ENCODE results near the gene ZNF418.

ZNF418 gene

DNA sequence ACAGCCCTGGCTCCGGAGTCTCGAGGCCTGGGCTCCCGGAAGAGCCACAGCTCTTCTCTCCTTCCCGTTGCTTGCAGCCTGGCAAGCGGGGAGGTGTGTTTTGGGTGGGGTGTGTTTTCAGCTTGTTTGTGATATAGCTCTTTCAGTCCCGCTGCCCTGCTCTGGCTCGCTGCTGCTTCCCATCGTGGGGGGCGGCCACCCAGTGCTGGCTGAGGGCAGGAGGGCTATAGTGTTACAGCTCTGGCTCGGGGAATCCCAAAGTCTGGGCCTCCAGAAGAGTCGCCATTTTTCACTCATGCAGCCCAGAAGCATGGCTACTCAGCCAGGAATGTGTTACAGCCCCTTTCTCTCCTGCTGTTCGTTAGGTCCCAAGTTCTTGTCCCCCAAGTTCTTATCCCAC, 14.5 kb upstream of the ZNF418 start:
- no peak for DNase-seq (ENCODE audit: extremely low read depth, low read depth)
- TF ChIP-seq, protein P1, sequence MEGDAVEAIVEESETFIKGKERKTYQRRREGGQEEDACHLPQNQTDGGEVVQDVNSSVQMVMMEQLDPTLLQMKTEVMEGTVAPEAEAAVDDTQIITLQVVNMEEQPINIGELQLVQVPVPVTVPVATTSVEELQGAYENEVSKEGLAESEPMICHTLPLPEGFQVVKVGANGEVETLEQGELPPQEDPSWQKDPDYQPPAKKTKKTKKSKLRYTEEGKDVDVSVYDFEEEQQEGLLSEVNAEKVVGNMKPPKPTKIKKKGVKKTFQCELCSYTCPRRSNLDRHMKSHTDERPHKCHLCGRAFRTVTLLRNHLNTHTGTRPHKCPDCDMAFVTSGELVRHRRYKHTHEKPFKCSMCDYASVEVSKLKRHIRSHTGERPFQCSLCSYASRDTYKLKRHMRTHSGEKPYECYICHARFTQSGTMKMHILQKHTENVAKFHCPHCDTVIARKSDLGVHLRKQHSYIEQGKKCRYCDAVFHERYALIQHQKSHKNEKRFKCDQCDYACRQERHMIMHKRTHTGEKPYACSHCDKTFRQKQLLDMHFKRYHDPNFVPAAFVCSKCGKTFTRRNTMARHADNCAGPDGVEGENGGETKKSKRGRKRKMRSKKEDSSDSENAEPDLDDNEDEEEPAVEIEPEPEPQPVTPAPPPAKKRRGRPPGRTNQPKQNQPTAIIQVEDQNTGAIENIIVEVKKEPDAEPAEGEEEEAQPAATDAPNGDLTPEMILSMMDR (IDR thresholded peaks at IDR 0.05; ENCODE audit: low read depth, low read length, missing control alignments): no peak
- no peak overlapping the region for H3K4me3 ChIP-seq (replicated peaks; ENCODE audit: low read depth, low read length)

DNA sequence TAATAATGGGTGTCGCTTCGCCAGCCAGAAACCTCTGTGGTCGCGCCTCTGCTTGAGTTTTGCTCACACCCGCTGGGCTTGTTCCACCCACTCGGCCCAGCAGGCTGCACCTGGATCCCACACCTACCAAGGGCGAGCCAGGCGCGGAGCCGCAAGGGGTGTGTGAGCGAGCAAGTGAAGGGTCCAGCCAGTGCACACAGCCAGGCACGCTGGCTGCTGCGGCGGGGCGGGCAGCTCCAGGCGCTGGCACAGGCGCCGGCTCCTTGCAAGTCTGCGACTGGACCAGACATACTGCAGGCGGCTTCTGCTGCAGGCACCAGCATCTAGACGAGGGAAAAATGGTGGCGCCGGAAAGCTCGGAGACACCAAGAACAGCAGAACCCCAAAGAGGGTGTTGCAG, 14.1 kb upstream of the ZNF418 start:
- no peak for DNase-seq (ENCODE audit: extremely low read depth, low read depth)
- H3K4me3 ChIP-seq (replicated peaks; ENCODE audit: low read depth, low read length): no peak overlapping the region

DNA sequence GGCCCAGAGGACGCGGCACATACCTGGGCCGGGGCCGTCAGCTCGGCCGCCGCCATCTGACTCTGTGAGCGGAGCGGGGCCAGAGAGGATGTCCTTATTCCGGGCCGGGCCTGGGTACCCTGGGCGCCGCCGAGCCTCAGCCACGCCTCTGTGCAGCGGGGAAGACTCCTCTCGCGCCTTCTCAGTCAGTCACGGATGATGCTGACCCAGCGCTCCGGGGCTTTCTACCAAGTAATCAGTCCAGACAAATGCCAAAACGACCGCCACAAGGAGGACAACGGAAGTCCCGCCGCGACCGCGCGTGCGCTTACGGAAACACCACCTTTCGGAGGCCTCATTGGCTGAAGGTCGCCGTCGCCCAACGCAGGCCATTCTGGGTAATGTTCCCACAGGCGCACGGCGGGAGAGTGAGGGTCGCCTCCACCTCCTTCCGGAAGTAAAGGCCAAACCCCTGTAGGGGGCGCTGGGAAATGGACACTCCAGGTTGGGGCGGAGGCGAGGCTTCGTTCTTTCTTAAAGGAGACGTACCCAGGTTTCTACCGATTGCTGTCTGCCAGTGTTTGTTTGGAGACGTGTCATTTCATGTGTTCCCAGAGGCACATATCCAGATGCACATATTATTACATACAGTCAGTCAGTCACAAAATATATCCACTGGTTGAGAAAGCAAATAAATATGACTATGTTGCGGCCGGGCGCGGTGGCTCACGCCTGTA, 12.4 kb upstream of the ZNF418 start, which contains the start of gene ZNF256:
TSS of gene ZNF256 (minus strand) at position 288 of the 716 bp plus-strand sequence. CDS start at position 56, 232 bp downstream.
- TF ChIP-seq, protein P1 (IDR thresholded peaks at IDR 0.05; ENCODE audit: low read depth, low read length, missing control alignments): peak; percentile 50
- peak within 1 kb of the TSS; percentile 87 for H3K4me3 ChIP-seq (replicated peaks; ENCODE audit: low read depth, low read length)
- peak; percentile 79 for DNase-seq (ENCODE audit: extremely low read depth, low read depth)

More for the DNA sequence above, 14.1 kb upstream of the ZNF418 start:
- TF ChIP-seq, protein P1 (IDR thresholded peaks at IDR 0.05; ENCODE audit: low read depth, low read length, missing control alignments): no peak

DNA sequence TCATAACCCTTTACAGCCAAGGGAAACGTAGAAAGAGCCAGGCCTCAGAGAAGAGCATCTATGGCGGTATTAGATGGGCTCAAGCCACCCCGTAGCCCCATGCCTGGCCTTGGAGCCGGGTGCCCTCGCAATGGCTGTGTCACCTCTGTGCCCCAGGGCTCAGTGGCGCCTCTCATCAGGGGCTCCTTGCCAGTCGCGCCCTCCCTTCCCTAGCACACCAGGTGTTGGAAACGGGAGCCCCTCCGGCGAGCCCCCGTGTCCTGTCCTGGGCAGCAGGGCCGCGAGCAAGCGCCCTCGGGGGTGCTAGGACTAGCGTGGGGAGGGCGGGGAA, 11.9 kb upstream of the ZNF418 start:
- DNase-seq (ENCODE audit: extremely low read depth, low read depth): no peak
- peak overlapping the region; percentile 87 for H3K4me3 ChIP-seq (replicated peaks; ENCODE audit: low read depth, low read length)
- TF ChIP-seq, protein P1 (IDR thresholded peaks at IDR 0.05; ENCODE audit: low read depth, low read length, missing control alignments): no peak

DNA sequence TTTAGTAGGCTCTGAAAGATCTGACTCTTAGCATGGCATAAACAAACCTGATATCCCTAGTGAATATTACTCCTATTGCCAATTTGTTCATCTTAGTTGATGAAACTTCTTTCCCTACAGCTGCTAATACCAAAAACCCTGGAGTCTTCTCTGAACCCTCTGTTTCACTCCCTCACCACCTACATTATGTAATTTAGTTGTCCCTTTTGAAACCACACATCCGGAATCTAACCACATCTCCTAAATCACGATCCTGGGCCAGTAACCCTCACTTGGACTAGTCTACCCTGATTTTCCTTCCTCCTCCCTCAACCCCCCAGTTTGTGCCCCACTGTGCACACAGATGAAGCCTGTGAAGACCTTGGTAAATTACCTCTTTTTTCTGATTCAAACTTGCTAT, 11.1 kb upstream of the ZNF418 start:
- TF ChIP-seq, protein P1 (IDR thresholded peaks at IDR 0.05; ENCODE audit: low read depth, low read length, missing control alignments): no peak
- H3K4me3 ChIP-seq (replicated peaks; ENCODE audit: low read depth, low read length): peak overlapping the region; percentile 87

DNA sequence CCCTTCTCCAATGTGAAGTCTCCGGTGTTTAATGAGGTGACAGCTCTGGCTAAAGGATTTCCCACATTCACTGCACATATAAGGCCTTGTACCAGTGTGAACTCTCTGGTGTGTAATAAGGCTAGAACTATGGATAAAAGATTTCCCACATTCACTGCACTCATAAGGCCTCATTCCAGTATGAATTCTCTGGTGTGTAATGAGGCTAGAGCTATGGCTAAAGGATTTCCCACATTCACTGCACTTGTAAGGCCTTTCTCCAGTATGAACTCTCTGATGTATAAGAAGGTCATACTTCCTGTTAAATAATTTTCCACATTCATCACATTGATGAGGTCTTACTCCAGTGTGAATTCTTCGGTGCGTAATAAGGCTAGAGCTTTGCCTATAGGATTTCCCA, 6.4 kb upstream of the ZNF418 start:
- no peak overlapping the region for H3K4me3 ChIP-seq (replicated peaks; ENCODE audit: low read depth, low read length)
- TF ChIP-seq, protein P1 (IDR thresholded peaks at IDR 0.05; ENCODE audit: low read depth, low read length, missing control alignments): no peak
- DNase-seq (ENCODE audit: extremely low read depth, low read depth): no peak

More for the DNA sequence above, 11.1 kb upstream of the ZNF418 start:
- no peak for DNase-seq (ENCODE audit: extremely low read depth, low read depth)

DNA sequence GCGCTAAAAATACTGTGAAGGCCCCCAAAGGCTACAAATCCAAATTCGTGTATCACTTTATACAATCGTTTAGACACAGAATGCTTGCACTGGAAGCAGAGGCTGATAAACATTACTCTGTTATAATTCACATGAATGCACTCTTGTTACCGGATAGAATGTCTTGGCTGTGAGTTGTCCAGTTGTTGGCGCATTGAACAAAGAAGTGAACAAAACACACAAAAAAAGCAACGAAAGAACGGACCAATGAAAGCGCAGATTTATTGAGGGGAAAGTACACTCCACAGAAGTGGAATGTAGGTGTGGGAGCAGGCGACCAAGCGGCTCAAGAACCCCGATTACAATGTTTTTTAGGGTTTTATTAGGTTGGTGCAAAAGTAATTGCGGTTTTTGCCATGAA, 529 bp upstream of the ZNF418 start:
- H3K4me3 ChIP-seq (replicated peaks; ENCODE audit: low read depth, low read length): peak overlapping the region; percentile 58
- TF ChIP-seq, protein P1 (IDR thresholded peaks at IDR 0.05; ENCODE audit: low read depth, low read length, missing control alignments): no peak
- no peak for DNase-seq (ENCODE audit: extremely low read depth, low read depth)
